Raji (cell line): ENCODE results near the gene WDFY4.

Source experiments
- POLR2A ChIP-seq: IDR thresholded peaks from 2 replicates; pipeline ENCODE4 v1.6.1; 2011; ENCODE audit warnings: low read depth, low read length, control low read depth; ENCODE audit not compliant: insufficient read depth

The WDFY4 gene

GRCh38 chr10:48653944-48654698, 30.6 kb upstream of the WDFY4 start:
- no peak for TF ChIP-seq POLR2A

GRCh38 chr10:48655411-48656240, 29.0 kb upstream of the WDFY4 start:
- no peak for TF ChIP-seq POLR2A

GRCh38 chr10:48656241-48656913, 28.3 kb upstream of the WDFY4 start:
- 0 out of 2 replicates have a peak, but pooled peaks have one; percentile 25 for TF ChIP-seq POLR2A

- no peak for TF ChIP-seq POLR2A
These were observed 27.8 kb upstream of the WDFY4 start for GRCh38 chr10:48656914-48657305.

GRCh38 chr10:48657416-48657815, 27.3 kb upstream of the WDFY4 start:
- no peak for TF ChIP-seq POLR2A

GRCh38 chr10:48658243-48658974, 26.3 kb upstream of the WDFY4 start:
- TF ChIP-seq POLR2A = no peak

GRCh38 chr10:48658975-48659269, 25.8 kb upstream of the WDFY4 start:
- no peak for TF ChIP-seq POLR2A

GRCh38 chr10:48659790-48660189, 24.9 kb upstream of the WDFY4 start:
- no peak for TF ChIP-seq POLR2A

- TF ChIP-seq POLR2A = no peak
These were observed 23.2 kb upstream of the WDFY4 start for GRCh38 chr10:48661441-48661840.

GRCh38 chr10:48667960-48668590, 16.6 kb upstream of the WDFY4 start:
- peak; percentile 73 for TF ChIP-seq POLR2A

- TF ChIP-seq POLR2A = peak; percentile 62
These were observed 13.4 kb upstream of the WDFY4 start for GRCh38 chr10:48670978-48671913.

GRCh38 chr10:48671914-48672595, 12.6 kb upstream of the WDFY4 start:
- TF ChIP-seq POLR2A = peak; percentile 64
